ENCODE results near the gene USH2A. TPM values are rescaled to one million over a fixed set of nuclear protein-coding genes. Genes with fewer than 3 reads are reported as not detected.

USH2A gene
- total and polyA plus RNA-seq, 2 experiments from 2014 or later, result 0.24 TPM; not detected in 1

- no peaks in the 10 kb centered on the region for H3K4me1 ChIP-seq (ENCODE audit: low read depth)
- no peak for DNase-seq (ENCODE audit: low read depth in 1 of 2, low spot score in 1 of 2)
- TF ChIP-seq, protein P1, sequence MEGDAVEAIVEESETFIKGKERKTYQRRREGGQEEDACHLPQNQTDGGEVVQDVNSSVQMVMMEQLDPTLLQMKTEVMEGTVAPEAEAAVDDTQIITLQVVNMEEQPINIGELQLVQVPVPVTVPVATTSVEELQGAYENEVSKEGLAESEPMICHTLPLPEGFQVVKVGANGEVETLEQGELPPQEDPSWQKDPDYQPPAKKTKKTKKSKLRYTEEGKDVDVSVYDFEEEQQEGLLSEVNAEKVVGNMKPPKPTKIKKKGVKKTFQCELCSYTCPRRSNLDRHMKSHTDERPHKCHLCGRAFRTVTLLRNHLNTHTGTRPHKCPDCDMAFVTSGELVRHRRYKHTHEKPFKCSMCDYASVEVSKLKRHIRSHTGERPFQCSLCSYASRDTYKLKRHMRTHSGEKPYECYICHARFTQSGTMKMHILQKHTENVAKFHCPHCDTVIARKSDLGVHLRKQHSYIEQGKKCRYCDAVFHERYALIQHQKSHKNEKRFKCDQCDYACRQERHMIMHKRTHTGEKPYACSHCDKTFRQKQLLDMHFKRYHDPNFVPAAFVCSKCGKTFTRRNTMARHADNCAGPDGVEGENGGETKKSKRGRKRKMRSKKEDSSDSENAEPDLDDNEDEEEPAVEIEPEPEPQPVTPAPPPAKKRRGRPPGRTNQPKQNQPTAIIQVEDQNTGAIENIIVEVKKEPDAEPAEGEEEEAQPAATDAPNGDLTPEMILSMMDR (IDR thresholded peaks at IDR 0.05; ENCODE audit: low read depth, low read length), result no peak
- no peaks in the 10 kb centered on the region for H3K9me3 ChIP-seq (ENCODE audit: low read depth)
- no peak overlapping the region for H3K27ac ChIP-seq
- H3K27me3 ChIP-seq, result no peaks in the 10 kb centered on the region
- H3K4me3 ChIP-seq, result no peak overlapping the region
- H3K36me3 ChIP-seq, result no peaks in the 10 kb centered on the region
These were observed 766.2 kb downstream of the USH2A start for GRCh38 chr1:215657047-215657446.

DNA sequence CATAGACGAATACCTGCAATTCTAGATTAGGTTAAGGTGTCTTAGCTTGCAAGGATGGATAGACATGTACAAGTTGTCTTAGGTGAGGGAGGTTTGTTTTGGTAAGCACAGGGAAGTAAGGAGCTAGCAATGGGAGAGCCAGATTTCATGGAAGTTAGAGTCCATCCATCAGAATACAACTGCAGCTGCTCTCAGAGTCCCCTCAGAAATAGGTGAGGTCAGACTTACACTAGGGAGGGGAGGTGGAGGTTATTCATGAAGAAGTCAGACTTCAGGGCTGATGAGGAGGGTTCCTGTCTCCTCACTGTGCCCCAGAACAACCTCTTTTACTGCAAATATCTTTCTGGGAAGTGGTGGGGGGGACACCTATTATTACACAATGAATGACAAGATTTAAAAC is 770.9 kb downstream of the USH2A start:
- no peak overlapping the region for H3K4me3 ChIP-seq
- no peak overlapping the region for H3K27ac ChIP-seq

DNA sequence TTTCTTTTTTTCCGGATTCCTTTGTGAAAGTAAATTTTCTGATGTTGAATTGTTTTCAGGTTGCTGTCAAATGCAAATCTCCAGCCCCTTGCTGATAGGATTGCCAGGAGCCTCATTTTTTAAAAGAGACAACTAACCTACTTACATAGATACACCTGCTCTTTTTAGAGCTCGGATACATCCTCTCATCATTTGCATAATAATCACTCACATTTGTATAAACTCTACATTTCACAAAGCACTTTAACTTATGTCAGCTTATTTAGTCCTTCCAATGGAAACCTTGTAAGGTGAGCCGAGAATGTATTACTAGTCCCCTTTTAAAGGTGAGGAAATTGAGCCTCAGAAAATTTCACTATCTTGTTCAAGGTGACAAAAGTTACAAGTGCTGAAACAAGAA is 771.4 kb downstream of the USH2A start:
- H3K9me3 ChIP-seq (ENCODE audit: low read depth), result no peaks in the 10 kb centered on the region
- TF ChIP-seq, protein P1 (IDR thresholded peaks at IDR 0.05; ENCODE audit: low read depth, low read length), result no peak
- no peak overlapping the region for H3K27ac ChIP-seq
- H3K4me3 ChIP-seq, result no peak overlapping the region
- DNase-seq (ENCODE audit: low read depth in 1 of 2, low spot score in 1 of 2), result no peak
- H3K4me1 ChIP-seq (ENCODE audit: low read depth), result no peaks in the 10 kb centered on the region
- H3K27me3 ChIP-seq, result no peaks in the 10 kb centered on the region
- H3K36me3 ChIP-seq, result no peaks in the 10 kb centered on the region

More for the DNA sequence above, 770.9 kb downstream of the USH2A start:
- TF ChIP-seq, protein P1 (IDR thresholded peaks at IDR 0.05; ENCODE audit: low read depth, low read length), result no peak
- no peaks in the 10 kb centered on the region for H3K36me3 ChIP-seq
- no peaks in the 10 kb centered on the region for H3K9me3 ChIP-seq (ENCODE audit: low read depth)
- no peak for DNase-seq (ENCODE audit: low read depth in 1 of 2, low spot score in 1 of 2)
- H3K4me1 ChIP-seq (ENCODE audit: low read depth), result no peaks in the 10 kb centered on the region
- no peaks in the 10 kb centered on the region for H3K27me3 ChIP-seq

DNA sequence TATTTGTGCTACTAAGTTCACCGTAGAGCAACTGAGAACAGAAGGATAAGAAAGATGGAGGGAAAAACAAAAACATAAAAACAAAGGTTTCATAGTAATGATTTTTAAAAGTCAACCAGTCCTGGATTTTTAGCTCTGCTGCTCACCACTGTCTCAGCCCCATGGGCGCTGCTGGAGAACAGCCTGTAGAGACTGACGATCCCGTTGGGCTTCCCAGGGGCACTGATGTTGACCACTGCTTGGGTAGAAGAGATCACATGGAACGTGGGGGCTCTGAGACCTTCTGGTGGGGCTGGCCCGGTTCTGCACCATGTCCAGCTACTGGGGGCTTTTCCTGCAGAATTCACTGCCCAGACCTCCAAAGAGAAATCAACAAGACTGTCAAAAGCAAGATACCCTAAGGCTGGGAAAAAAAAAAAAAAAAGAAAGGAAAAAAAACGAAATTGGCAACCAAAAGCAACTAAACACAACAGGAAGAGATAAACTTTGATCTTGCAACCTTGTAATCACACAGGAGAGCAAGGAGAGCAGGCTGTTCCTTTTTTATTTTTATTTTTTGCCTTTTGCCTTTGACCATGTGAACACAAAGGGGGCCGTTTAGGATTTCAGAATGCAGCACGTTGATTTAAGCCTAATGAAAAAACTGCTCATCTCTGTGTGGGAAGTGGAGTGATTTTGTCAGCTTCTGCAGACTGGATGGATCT is 772.6 kb downstream of the USH2A start:
- DNase-seq (ENCODE audit: low read depth in 1 of 2, low spot score in 1 of 2), result no peak
- no peak overlapping the region for H3K27ac ChIP-seq
- no peaks in the 10 kb centered on the region for H3K27me3 ChIP-seq
- H3K36me3 ChIP-seq, result no peaks in the 10 kb centered on the region
- no peaks in the 10 kb centered on the region for H3K9me3 ChIP-seq (ENCODE audit: low read depth)
- H3K4me3 ChIP-seq, result no peak overlapping the region
- TF ChIP-seq, protein P1 (IDR thresholded peaks at IDR 0.05; ENCODE audit: low read depth, low read length), result no peak
- H3K4me1 ChIP-seq (ENCODE audit: low read depth), result no peaks in the 10 kb centered on the region

- no peaks in the 10 kb centered on the region for H3K36me3 ChIP-seq
- no peak overlapping the region for H3K27ac ChIP-seq
- H3K27me3 ChIP-seq, result no peaks in the 10 kb centered on the region
- no peaks in the 10 kb centered on the region for H3K9me3 ChIP-seq (ENCODE audit: low read depth)
- DNase-seq (ENCODE audit: low read depth in 1 of 2, low spot score in 1 of 2), result no peak
- H3K4me1 ChIP-seq (ENCODE audit: low read depth), result no peaks in the 10 kb centered on the region
- no peak overlapping the region for H3K4me3 ChIP-seq
- TF ChIP-seq, protein P1 (IDR thresholded peaks at IDR 0.05; ENCODE audit: low read depth, low read length), result no peak
These were observed 774.3 kb downstream of the USH2A start for GRCh38 chr1:215648957-215649356.
